Activated CD8-positive, alpha-beta memory T cell treated with anti-CD3 and anti-CD28 coated beads, Interleukin-2, amount 50 U/mL, for 24 hours (primary cell): ENCODE results near the gene TMEM164.

Experiments used
- DNase-seq: peaks from one replicate; pipeline ENCODE4 v3.0.0-alpha.2; 2020; ENCODE audit errors: extremely low read depth

The TMEM164 gene

DNA sequence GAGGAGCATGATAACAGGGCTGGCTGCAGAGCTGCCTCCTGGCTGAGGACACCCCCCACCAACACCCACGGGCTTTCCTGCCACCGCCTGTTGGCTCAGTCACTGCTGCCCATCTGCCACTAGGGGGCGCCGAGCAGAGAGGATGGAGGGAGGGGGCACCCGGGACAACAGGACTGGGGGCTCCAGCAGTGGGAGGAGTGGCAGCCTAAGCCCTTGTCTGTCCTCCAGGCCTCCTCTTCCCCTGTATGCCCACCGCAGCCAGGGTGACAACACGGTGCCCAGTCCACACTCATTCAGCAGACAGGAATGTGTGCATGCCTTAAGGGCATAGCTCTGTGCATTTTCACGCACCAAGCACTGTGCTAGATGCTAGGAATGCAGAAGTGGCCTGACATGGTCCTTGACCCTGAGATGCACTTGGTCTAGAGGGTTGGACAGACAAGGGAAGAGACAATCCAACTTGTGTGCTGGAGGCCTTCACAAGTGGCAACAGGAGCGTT, 165.1 kb downstream of the TMEM164 start:
- no peak for DNase-seq

DNA sequence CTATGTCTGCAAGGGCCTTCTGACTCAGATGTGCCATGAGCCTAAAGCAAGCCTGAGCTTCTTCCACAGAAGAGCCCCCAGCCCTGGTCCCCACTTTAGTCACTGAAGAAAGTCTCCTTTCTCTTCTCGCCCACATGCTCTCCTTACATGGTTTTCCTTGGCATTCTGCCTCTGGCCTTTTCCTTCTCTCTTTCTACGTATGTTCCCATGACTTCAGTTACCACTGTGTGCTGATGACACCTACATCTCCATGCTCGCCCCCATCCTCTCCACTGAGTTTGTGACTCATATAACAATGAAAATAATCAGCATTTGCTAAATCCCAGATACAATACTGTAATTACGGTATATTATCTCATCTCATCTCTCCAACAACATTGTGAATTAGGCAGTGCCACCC, 165.7 kb downstream of the TMEM164 start:
- no peak for DNase-seq

- no peak for DNase-seq
Measured at GRCh38 chrX:110170029-110170428, 167.1 kb downstream of the TMEM164 start.

GRCh38 chrX:110171442-110171841, 168.5 kb downstream of the TMEM164 start:
- DNase-seq: no peak

GRCh38 chrX:110172215-110172614, 169.3 kb downstream of the TMEM164 start:
- DNase-seq: no peak

GRCh38 chrX:110173192-110174175, 170.6 kb downstream of the TMEM164 start:
- no peak for DNase-seq

GRCh38 chrX:110175146-110175545, 172.2 kb downstream of the TMEM164 start:
- no peak for DNase-seq

DNA sequence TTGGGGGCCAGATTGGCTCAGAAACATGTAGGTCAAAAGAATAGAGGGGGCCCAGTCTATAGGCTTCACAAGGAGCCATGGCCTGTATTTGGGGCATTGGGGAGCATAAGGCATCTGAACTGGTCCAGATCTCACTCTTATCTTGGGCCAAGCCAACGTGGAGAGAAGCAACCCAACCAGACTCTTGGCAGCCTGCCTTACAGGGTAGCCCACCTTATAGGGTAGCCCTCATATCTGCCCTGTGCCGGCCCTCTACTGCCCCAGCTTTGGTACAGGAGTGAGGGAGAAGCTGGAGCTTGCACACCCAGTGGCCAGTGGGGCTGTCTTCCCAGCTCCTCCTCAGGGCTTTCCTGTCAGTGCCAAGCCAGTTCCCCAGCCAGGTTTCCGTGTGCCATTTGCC, 172.8 kb downstream of the TMEM164 start:
- no peak for DNase-seq

DNA sequence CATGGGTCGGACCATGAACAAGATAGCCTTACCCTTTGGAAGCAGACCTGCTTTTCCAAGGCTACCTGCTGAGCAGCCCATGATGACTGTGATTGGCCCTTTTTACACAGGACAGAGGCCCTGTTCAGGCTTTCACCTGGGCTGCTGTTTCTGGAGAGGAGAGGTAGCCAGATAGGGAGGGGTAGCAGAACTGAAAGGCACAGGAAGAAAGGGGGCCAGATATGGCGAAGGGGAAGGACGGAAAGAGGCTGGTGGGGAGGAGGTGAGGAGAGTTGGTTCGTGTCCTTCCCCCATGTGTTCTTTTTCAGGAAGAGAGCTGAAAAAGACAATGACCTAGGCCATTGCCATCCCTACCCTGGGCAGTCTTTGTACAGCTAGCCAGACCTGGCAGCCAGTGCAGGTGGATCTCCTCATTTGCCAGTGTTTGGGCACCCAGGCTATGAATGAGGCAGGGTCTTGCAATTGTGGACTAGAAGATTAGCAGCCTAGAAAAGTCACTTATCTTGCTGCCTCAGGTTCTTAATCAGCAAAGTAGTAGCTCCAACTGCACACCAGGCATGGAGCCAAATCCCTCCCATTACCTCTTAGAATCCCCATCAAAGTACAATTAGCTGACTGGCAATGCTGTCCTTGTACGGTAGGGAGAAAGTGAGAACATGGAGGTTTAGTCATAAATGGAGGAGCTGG, 175.4 kb downstream of the TMEM164 start:
- no peak for DNase-seq

- DNase-seq: no peak
Measured at GRCh38 chrX:110180176-110180927, 177.4 kb downstream of the TMEM164 start.

- DNase-seq: no peak
Measured at GRCh38 chrX:110180928-110181310, 178.0 kb downstream of the TMEM164 start.

DNA sequence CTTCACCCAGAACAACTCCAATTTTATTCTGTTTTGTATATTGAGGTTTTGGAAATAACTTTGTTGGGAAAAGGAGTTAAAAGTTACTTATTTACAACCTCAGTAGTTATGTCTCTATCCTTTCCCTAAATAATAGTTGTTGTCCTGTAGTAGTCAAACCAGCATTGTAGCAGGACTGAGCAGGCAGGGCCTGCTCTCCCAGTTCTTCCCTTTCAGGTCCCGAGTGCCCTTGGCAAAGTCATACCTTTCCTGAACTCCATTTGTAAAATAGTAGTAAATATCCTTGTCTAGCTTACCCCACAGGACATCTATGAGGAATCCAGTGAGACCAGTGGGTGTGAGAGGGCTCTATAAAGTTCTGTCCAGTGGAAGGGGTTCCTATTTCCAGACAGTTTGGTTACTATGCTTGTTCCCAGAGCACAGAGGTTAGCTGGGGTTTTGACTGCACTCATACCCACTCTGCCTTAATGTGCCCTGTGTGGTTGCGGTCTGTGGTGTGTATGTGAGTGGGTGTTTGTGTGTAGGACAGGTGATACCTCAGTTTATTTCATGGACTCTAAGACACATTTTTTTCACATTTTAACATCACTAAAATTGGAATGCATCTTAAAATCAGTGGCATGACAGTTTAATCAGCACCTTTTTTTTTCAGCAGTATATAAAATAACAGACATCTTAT, 178.7 kb downstream of the TMEM164 start:
- DNase-seq: no peak

- DNase-seq: no peak
Measured at GRCh38 chrX:110182362-110182761, 179.4 kb downstream of the TMEM164 start.

GRCh38 chrX:110182865-110183264, 180.0 kb downstream of the TMEM164 start:
- no peak for DNase-seq

GRCh38 chrX:110183314-110183713, 180.4 kb downstream of the TMEM164 start:
- no peak for DNase-seq

DNA sequence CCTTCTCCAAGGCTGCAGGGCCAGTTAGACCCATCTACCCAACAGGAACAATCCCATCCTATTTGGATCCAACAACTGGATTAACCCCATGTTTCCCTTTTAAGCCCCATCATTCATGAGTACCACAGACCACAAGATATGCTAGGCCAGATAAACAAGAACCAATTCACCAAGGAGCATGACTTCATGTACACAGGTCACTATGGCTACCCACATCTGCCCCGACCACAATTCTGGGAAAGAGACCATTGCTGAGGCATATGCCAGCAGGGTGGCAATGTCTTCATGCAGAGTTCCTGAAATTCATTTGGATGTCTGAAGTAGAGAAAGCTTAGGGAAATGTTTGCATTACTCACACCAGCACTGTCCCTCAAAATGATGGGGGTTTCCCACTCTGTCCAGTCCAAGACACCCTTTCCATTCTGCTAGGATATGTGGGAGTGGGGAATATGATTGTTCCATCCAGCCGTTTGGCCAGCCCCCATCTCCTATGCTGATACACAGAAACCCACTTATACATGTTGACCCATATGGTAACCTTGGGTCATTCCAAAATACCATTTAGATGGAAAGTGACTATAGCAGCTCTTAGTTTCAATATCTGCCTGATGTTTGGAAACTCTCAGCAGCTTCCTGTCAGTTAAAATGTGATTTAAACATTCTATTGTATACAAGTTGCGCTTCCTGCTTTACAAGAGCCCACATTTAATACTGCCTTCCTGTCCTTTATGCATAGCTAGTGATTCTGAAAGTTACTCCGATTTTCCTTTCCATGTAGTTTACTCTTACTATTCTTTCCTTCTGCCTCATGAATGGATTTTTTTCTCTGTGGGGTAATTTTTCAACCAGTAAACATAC, 186.0 kb downstream of the TMEM164 start:
- no peak for DNase-seq

- DNase-seq: no peak
Measured at GRCh38 chrX:110192516-110192915, 189.6 kb downstream of the TMEM164 start.

GRCh38 chrX:110194977-110195376, 192.1 kb downstream of the TMEM164 start:
- DNase-seq: no peak

DNA sequence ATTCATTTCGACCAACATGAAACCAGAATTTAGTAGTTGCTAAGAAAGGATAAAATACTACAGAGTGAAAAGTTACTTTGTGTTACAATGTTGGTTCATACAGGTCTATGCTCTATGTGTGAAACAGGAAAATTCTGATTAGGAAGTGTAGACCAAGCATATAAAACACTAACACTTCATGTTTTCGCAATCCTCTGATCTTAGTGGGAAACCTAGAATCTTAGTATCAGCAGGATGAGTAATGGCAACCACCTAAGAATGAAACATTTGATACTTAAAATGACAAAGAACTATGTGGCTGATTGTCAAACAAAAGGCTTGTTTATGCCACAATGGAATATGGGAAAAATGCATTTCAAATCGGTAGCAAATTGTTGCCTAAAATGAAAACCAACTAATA, 198.9 kb downstream of the TMEM164 start:
- no peak for DNase-seq

- no peak for DNase-seq
Measured at GRCh38 chrX:110204986-110205385, 202.1 kb downstream of the TMEM164 start.

GRCh38 chrX:110208092-110208491, 205.2 kb downstream of the TMEM164 start:
- DNase-seq: no peak
